HepG2 (cell line): ENCODE data around the gene VRK3. TPM values are rescaled to one million over a fixed set of nuclear protein-coding genes. Genes with fewer than 3 reads are reported as not detected.

Experiments used
- ATAC-seq: fragments of 200-7000 bp; cut with Tn5 transposase; 3 replicates; pipeline ENCODE4 v1.9.1; 2020; ENCODE audit warnings: mild to moderate bottlenecking, moderate library complexity
- BruUV-seq: library from RNA; stranded (reverse); fragments of 400-500 nt; replicated peaks from 2 replicates; lab custom pipeline; 2021; lab: Mats Ljungman, UMichigan
- CTCF ChIA-PET: fragments of 300-600 bp; formaldehyde crosslinking; extraction: SDS; loops from one replicate; lab custom pipeline; 2021; ENCODE audit warnings: low total read pairs, inconsistent platforms, low intra/inter-chr PET ratio; lab: Yijun Ruan, JAX
- POLR2A ChIA-PET: fragments of 350-600 bp; sonication (Branson Sonifier 250); formaldehyde crosslinking; loops from one replicate; lab custom pipeline; 2020; ENCODE audit warnings: antibody characterized with exemption, inconsistent platforms; lab: Yijun Ruan, JAX
- DNase-seq: peaks from one replicate; pipeline ENCODE4 v3.0.0-alpha.2; 2015; ENCODE audit warnings: low spot score
- FAIRE-seq: peaks from 3 replicates; lab custom pipeline; 2011; peaks lifted over from hg19 to GRCh38; lab: Jason Lieb, UNC
- H2AFZ ChIP-seq: one replicate; pipeline ENCODE4 v1.6.1; 2011; ENCODE audit warnings: low read length, inconsistent platforms
- H3K27ac ChIP-seq: fragments of 300-600 bp; 3 replicates; pipeline ENCODE4 v1.8.0; 2011; ENCODE audit warnings: mixed run types, mild to moderate bottlenecking, mixed read lengths, low read length, inconsistent platforms; ENCODE audit not compliant: insufficient read depth; ENCODE audit errors: extremely low read length
- H3K27me3 ChIP-seq, 2 experiments: fragments of 200-600 bp in 1 of 2; 2 replicates in 1 of 2; 3 replicates in 1 of 2; pipeline versions ENCODE4 v1.6.0 to v1.8.0; 2011; ENCODE audit warnings: low read length in 2 of 2, mild to moderate bottlenecking in 2 of 2, moderate library complexity in 2 of 2, inconsistent platforms in 1 of 2; ENCODE audit not compliant: insufficient read depth in 2 of 2, control insufficient read depth in 1 of 2
- H3K36me3 ChIP-seq, 2 experiments: fragments of 200-600 bp in 1 of 2; replicated peaks in 1 of 2; 2 replicates in 1 of 2; 3 replicates in 1 of 2; pipeline versions ENCODE4 v1.5.1 to v1.8.0; 2011; ENCODE audit warnings: low read length in 2 of 2, inconsistent platforms in 1 of 2; ENCODE audit not compliant: insufficient read depth in 2 of 2, control insufficient read depth in 1 of 2
- H3K4me1 ChIP-seq: 2 replicates; pipeline ENCODE4 v1.5.1; 2012; ENCODE audit warnings: low read length, inconsistent platforms; ENCODE audit not compliant: insufficient read depth
- H3K4me2 ChIP-seq: 2 replicates; pipeline ENCODE4 v1.6.0; 2011; ENCODE audit warnings: low read depth, low read length, inconsistent platforms
- H3K4me3 ChIP-seq, 3 experiments: fragments of 200-600 bp in 1 of 3; sonication (generic), shearing (Covaris generic) in 1 of 3; replicated peaks in 1 of 3; 2 replicates each; pipeline ENCODE4 v1.5.1; 2011 to 2016; ENCODE audit warnings: low read length in 3 of 3, inconsistent platforms in 2 of 3, low read depth in 2 of 3, mild to moderate bottlenecking in 2 of 3, control low read depth in 1 of 3, mixed read lengths in 1 of 3; ENCODE audit not compliant: insufficient read depth in 1 of 3
- H3K79me2 ChIP-seq: one replicate; pipeline ENCODE4 v1.6.1; 2011; ENCODE audit warnings: low read length, inconsistent platforms; ENCODE audit not compliant: insufficient read depth
- H3K9ac ChIP-seq: 2 replicates; pipeline ENCODE4 v1.6.0; 2011; ENCODE audit warnings: mild to moderate bottlenecking, low read depth, low read length, inconsistent platforms; ENCODE audit not compliant: insufficient read depth
- H3K9me3 ChIP-seq: 2 replicates; pipeline ENCODE4 v1.5.1; 2012; ENCODE audit warnings: mild to moderate bottlenecking, low read length
- H4K20me1 ChIP-seq: 2 replicates; pipeline ENCODE4 v1.6.0; 2011; ENCODE audit warnings: inconsistent platforms, mild to moderate bottlenecking, low read length, moderate library complexity; ENCODE audit not compliant: insufficient read depth
- ATAD3A ChIP-seq: sonication (generic); formaldehyde crosslinking; IDR thresholded peaks from 2 replicates; pipeline ENCODE4 v1.4.0; 2020; ENCODE audit warnings: missing genetic modification reagents
- GATAD2A ChIP-seq: IDR thresholded peaks from 2 replicates; pipeline ENCODE4 v1.6.1; 2016
- GFI1 ChIP-seq: sonication (generic); formaldehyde crosslinking; IDR thresholded peaks from 2 replicates; pipeline ENCODE4 v1.5.0; 2020; ENCODE audit warnings: missing genetic modification reagents, mild to moderate bottlenecking, borderline replicate concordance
- KMT2B ChIP-seq: IDR thresholded peaks from 2 replicates; pipeline ENCODE4 v1.6.1; 2016; ENCODE audit warnings: missing genetic modification reagents, missing compliant biosample characterization
- MBNL3 ChIP-seq: fragments of 250-450 bp; sonication (Bioruptor Pico); conservative IDR thresholded peaks from 2 replicates; pipeline ENCODE4 v1.8.0; 2022; ENCODE audit warnings: mild to moderate bottlenecking, inconsistent platforms
- MXD3 ChIP-seq: IDR thresholded peaks from 2 replicates; pipeline ENCODE4 v1.6.1; 2016; ENCODE audit warnings: mild to moderate bottlenecking, missing biosample characterization, missing genetic modification reagents
- NFYC ChIP-seq: IDR thresholded peaks from 2 replicates; pipeline ENCODE4 v1.6.1; 2016; ENCODE audit warnings: missing genetic modification reagents, missing compliant biosample characterization
- PCBP2 ChIP-seq: fragments of 200-400 bp; formaldehyde crosslinking; optimal IDR thresholded peaks from 2 replicates; pipeline ENCODE3; 2018; ENCODE audit warnings: low read length, low read depth; ENCODE audit not compliant: poor library complexity, severe bottlenecking
- POGZ ChIP-seq: sonication (generic); formaldehyde crosslinking; IDR thresholded peaks from 2 replicates; pipeline ENCODE4 v1.4.0; 2020; ENCODE audit warnings: mild to moderate bottlenecking, missing genetic modification reagents
- POLR2A ChIP-seq, 2 experiments: IDR thresholded peaks; 2 replicates each; pipeline ENCODE4 v1.6.1; 2011; ENCODE audit warnings: low read depth in 2 of 2, low read length in 2 of 2, mild to moderate bottlenecking in 1 of 2, moderate library complexity in 1 of 2; ENCODE audit not compliant: insufficient read depth in 1 of 2
- RFX3 ChIP-seq: IDR thresholded peaks from 2 replicates; pipeline ENCODE4 v1.6.1; 2016; ENCODE audit warnings: missing biosample characterization, missing genetic modification reagents
- SIN3B ChIP-seq: fragments of 150-350 bp; IDR thresholded peaks from 2 replicates; pipeline ENCODE4 v1.6.1; 2014; ENCODE audit warnings: low read length
- SIX4 ChIP-seq: sonication (generic); formaldehyde crosslinking; IDR thresholded peaks from 2 replicates; pipeline ENCODE4 v1.4.0; 2020; ENCODE audit warnings: missing genetic modification reagents
- SSRP1 ChIP-seq: IDR thresholded peaks from 2 replicates; pipeline ENCODE4 v1.6.1; 2016; ENCODE audit warnings: control low read depth
- THAP11 ChIP-seq: IDR thresholded peaks from 2 replicates; pipeline ENCODE4 v1.6.1; 2016; ENCODE audit warnings: missing biosample characterization, missing genetic modification reagents
- U2AF1 ChIP-seq: fragments of 200-400 bp; formaldehyde crosslinking; optimal IDR thresholded peaks from 2 replicates; pipeline ENCODE3; 2017; ENCODE audit warnings: mild to moderate bottlenecking, low read depth, low read length
- ZNF256 ChIP-seq: sonication (generic); formaldehyde crosslinking; conservative IDR thresholded peaks from 2 replicates; pipeline ENCODE4 v1.4.0; 2020; ENCODE audit warnings: missing genetic modification reagents
- ZNF30 ChIP-seq: sonication (generic); formaldehyde crosslinking; IDR thresholded peaks from 2 replicates; pipeline ENCODE4 v1.5.0; 2020; ENCODE audit warnings: mild to moderate bottlenecking, missing genetic modification reagents
- ZNF430 ChIP-seq: sonication (generic); formaldehyde crosslinking; IDR thresholded peaks from 2 replicates; pipeline ENCODE4 v1.9.0; 2021; ENCODE audit warnings: mild to moderate bottlenecking, missing genetic modification reagents
- ZNF431 ChIP-seq: sonication (generic); formaldehyde crosslinking; IDR thresholded peaks from 2 replicates; pipeline ENCODE4 v1.9.0; 2022; ENCODE audit warnings: missing genetic modification reagents, low read depth, mild to moderate bottlenecking, borderline replicate concordance
- ZNF569 ChIP-seq: sonication (generic); formaldehyde crosslinking; IDR thresholded peaks from 2 replicates; pipeline ENCODE4 v1.5.0; 2020; ENCODE audit warnings: mild to moderate bottlenecking, missing genetic modification reagents, moderate library complexity, borderline replicate concordance
- ZSCAN12 ChIP-seq: sonication (generic); formaldehyde crosslinking; IDR thresholded peaks from 2 replicates; pipeline ENCODE4 v1.9.0; 2021; ENCODE audit warnings: mild to moderate bottlenecking, missing genetic modification reagents
- WGBS: methylation state at CpG from one replicate; pipeline ENCODE4 v1.1.6; 2017; ENCODE audit warnings: low lambda C conversion rate; 5-methylcytosine and 5-hydroxymethylcytosine counted together
- in situ Hi-C: cut with HindIII; loops from 2 replicates; pipeline ENCODE4 v1.10.0; 2017; ENCODE audit warnings: low pct_unique_long_range_greater_than_20kb; ENCODE audit not compliant: extremely low pct_ligation_motif_present
- intact Hi-C: fragments of 100-400 bp; cut with micrococcal nuclease; formaldehyde crosslinking; loops from one replicate; pipeline ENCODE4 v1.10.0; 2022; ENCODE audit not compliant: unreplicated experiment
- polyA plus RNA-seq, 8 experiments: library from polyadenylated mRNA; depleted of rRNA in 3 of 8; stranded (reverse) in 7 of 8; unstranded in 1 of 8; fragments of >200 nt; fragmentation: Illumina TruSeq in 4 of 8; extraction: Trizol in 4 of 8; gene quantifications; 2 replicates each; pipeline versions ENCODE4 v1.2.1 to v1.2.3, GENCODE V29; 2011 to 2016; ENCODE audit warnings: low read depth in 4 of 8, missing spikeins in 1 of 8, mixed read lengths in 1 of 8; ENCODE audit not compliant: insufficient read depth in 1 of 8
- total RNA-seq, 5 experiments: library from RNA; depleted of rRNA; stranded (reverse); fragments of >200 nt; fragmentation: Illumina TruSeq; extraction: Trizol; gene quantifications; 2 replicates each; pipeline ENCODE4 v1.2.3, GENCODE V29; 2016; ENCODE audit warnings: low read depth in 1 of 5
- TF ChIP-seq, protein P1 (sequence below): sonication (generic); formaldehyde crosslinking; IDR thresholded peaks from 2 replicates; pipeline ENCODE4 v1.4.0; 2020; ENCODE audit warnings: missing genetic modification reagents

VRK3 gene
- total and polyA plus RNA-seq, 2 of the 13 experiments (the other 11 are each of a cell fraction or from before 2014, with no cell fraction given): 23.8 to 28.3 TPM

GRCh38 chr19:50003254-50003788, 21.9 kb downstream of the VRK3 start:
- DNase-seq (no peak), ATAC-seq (no peak)
- Histone ChIP-seq H3K4me1 (no peaks in the 10 kb centered on the region), H2AFZ (no peak overlapping the region), H3K27me3 (no peaks in the 10 kb centered on the region), H3K27ac (no peak overlapping the region), H3K4me3 (no peak overlapping the region), H3K9me3 (no peaks in the 10 kb centered on the region)
- CTCF ChIA-PET: no interaction called here
- intact Hi-C loops: no loop called here
- no TSS peak for BruUV-seq
- whole genome bisulfite sequencing: 96% methylated on average over 17 of the region's 17 CpGs
- TF ChIP-seq POLR2A (IDR thresholded peaks at IDR 0.05; ENCODE audit: insufficient read depth in 1 of 2, low read depth in 2 of 2, low read length in 2 of 2) (no peak), ZNF256 (CRISPR knock-in tag) (no peak), KMT2B (CRISPR knock-in tag) (no peak), ZNF30 (CRISPR knock-in tag) (no peak), U2AF1 (no peak), GFI1 (CRISPR knock-in tag) (no peak), ZNF569 (CRISPR knock-in tag) (no peak), NFYC (CRISPR knock-in tag) (no peak), ATAD3A (CRISPR knock-in tag) (no peak), POGZ (CRISPR knock-in tag) (no peak)
- TF ChIP-seq, all 625 proteins: peak for 0
- in situ Hi-C loops: no loop called here
- POLR2A ChIA-PET: no interaction called here
- Histone ChIP-seq H3K4me2 (no peak overlapping the region), H3K9ac (no peak overlapping the region), H3K36me3 (peaks cover 28 to 76% of the 10 kb centered on the region in 2 experiments), H4K20me1 (no peaks in the 10 kb centered on the region), H3K79me2 (no peaks in the 10 kb centered on the region)
- FAIRE-seq: no peak

DNA sequence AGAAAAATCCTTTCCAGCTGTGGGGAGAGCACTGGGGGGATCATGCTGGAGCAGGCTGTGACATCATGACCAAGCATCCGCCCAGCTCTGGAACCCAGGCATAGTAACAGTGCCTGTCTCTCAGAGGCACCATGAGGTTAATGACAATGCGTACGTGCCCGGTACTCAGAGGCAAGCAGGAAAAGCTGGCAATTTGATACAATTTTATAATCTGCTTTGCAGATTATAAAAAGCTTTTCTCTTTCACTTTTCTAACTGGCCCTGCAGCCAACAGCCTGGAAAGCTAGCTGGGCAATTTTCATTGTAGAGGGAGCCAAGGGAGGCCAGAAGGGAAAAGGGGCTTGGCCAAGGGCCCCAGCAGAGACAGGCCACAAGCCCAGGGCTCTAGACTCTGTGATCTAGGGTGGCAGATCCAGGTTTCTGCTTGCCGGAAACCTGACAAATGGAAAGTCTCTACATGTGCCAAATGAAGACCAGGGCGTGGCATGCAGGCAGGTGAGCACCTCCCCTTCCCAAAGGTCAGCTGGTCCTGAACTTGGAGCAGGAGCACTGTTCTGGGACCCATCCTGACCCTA, 22.7 kb downstream of the VRK3 start:
- Histone ChIP-seq H3K27ac (no peak overlapping the region), H3K4me3 (no peak overlapping the region), H3K79me2 (no peaks in the 10 kb centered on the region), H3K9ac (no peak overlapping the region), H3K27me3 (no peaks in the 10 kb centered on the region), H2AFZ (no peak overlapping the region), H4K20me1 (no peaks in the 10 kb centered on the region), H3K4me1 (no peaks in the 10 kb centered on the region), H3K9me3 (no peaks in the 10 kb centered on the region), H3K4me2 (no peak overlapping the region), H3K36me3 (peaks cover 25 to 73% of the 10 kb centered on the region in 2 experiments)
- no peak for ATAC-seq
- ChIA-PET POLR2A (no interaction called here), CTCF (no interaction called here)
- in situ Hi-C loops (no loop called here), intact Hi-C loops (no loop called here)
- FAIRE-seq: no peak
- DNase-seq: no peak
- 100% methylated on average over 5 of the region's 6 CpGs for WGBS
- no TSS peak for BruUV-seq
- TF ChIP-seq ZNF431 (CRISPR knock-in tag) (no peak), SIN3B (no peak), GATAD2A (CRISPR knock-in tag) (no peak), SSRP1 (CRISPR knock-in tag) (no peak), PCBP2 (no peak), MBNL3 (CRISPR knock-in tag) (no peak), THAP11 (CRISPR knock-in tag) (no peak), SIX4 (CRISPR knock-in tag) (no peak), ZSCAN12 (no peak), MXD3 (CRISPR knock-in tag) (no peak), ZNF430 (CRISPR knock-in tag) (no peak), RFX3 (CRISPR knock-in tag) (no peak)
- TF ChIP-seq, protein P1, sequence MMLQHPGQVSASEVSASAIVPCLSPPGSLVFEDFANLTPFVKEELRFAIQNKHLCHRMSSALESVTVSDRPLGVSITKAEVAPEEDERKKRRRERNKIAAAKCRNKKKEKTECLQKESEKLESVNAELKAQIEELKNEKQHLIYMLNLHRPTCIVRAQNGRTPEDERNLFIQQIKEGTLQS (CRISPR knock-in tag): no peak
